A673 (cell line): ENCODE measurements around the gene FMN2. TPM values are rescaled to one million over a fixed set of nuclear protein-coding genes. Genes with fewer than 3 reads are reported as not detected.

Experiments
- BruUV-seq: library from RNA; stranded (reverse); fragments of 400-500 nt; replicated peaks from 2 replicates; lab custom pipeline; 2021; lab: Mats Ljungman, UMichigan
- CTCF ChIA-PET: fragments of 300-600 bp; sonication (Branson Sonifier 250); formaldehyde crosslinking; loops from one replicate; lab custom pipeline; 2022; ENCODE audit warnings: antibody characterized with exemption; lab: Charles Lee
- POLR2A ChIA-PET: fragments of 300-600 bp; sonication (Branson Sonifier 250); formaldehyde crosslinking; loops from one replicate; lab custom pipeline; 2022; ENCODE audit warnings: antibody characterized with exemption; ENCODE audit not compliant: low non-redundant PET; lab: Charles Lee
- DNase-seq: peaks from one replicate; pipeline ENCODE4 v3.0.0-alpha.2; 2015; ENCODE audit warnings: low spot score
- H3K27ac ChIP-seq: fragments of 200-600 bp; sonication (generic); 2 replicates; pipeline ENCODE4 v1.5.1; 2016; ENCODE audit warnings: mixed run types, low read depth, mild to moderate bottlenecking, mixed read lengths, antibody characterized with exemption, low read length; ENCODE audit not compliant: poor library complexity, severe bottlenecking
- H3K27me3 ChIP-seq: fragments of 200-600 bp; sonication (generic); replicated peaks from 2 replicates; pipeline ENCODE4 v1.6.1; 2017; ENCODE audit warnings: mixed run types, low read depth, mild to moderate bottlenecking, mixed read lengths, antibody characterized with exemption, low read length; ENCODE audit not compliant: insufficient read depth, poor library complexity
- H3K36me3 ChIP-seq: fragments of 200-600 bp; sonication (generic); 2 replicates; pipeline ENCODE4 v1.6.1; 2016; ENCODE audit warnings: mixed run types, mild to moderate bottlenecking, mixed read lengths, antibody characterized with exemption, low read length; ENCODE audit not compliant: insufficient read depth, poor library complexity, severe bottlenecking
- H3K4me1 ChIP-seq: fragments of 200-600 bp; sonication (generic); 2 replicates; pipeline ENCODE4 v1.6.1; 2017; ENCODE audit warnings: mixed run types, mild to moderate bottlenecking, mixed read lengths, antibody characterized with exemption, low read length; ENCODE audit not compliant: insufficient read depth, poor library complexity, severe bottlenecking
- H3K4me3 ChIP-seq: fragments of 200-600 bp; sonication (generic); 2 replicates; pipeline ENCODE4 v1.5.1; 2016; ENCODE audit warnings: low read depth, mixed run types, mild to moderate bottlenecking, mixed read lengths, low read length; ENCODE audit not compliant: poor library complexity, severe bottlenecking
- H3K9me3 ChIP-seq: fragments of 200-600 bp; sonication (generic); 2 replicates; pipeline ENCODE4 v1.6.1; 2016; ENCODE audit warnings: mixed run types, low read depth, mild to moderate bottlenecking, mixed read lengths, antibody characterized with exemption, low read length; ENCODE audit not compliant: poor library complexity, severe bottlenecking
- EZH2 ChIP-seq: fragments of 200-600 bp; sonication (generic); IDR thresholded peaks from 2 replicates; pipeline ENCODE4 v1.6.1; 2017; ENCODE audit warnings: borderline replicate concordance, low read depth, mild to moderate bottlenecking, mixed read lengths, antibody characterized with exemption, low read length; ENCODE audit not compliant: poor library complexity, severe bottlenecking
- intact Hi-C: fragments of 100-400 bp; cut with micrococcal nuclease; formaldehyde crosslinking; loops from one replicate; pipeline ENCODE4 v1.10.0; 2022; ENCODE audit not compliant: unreplicated experiment
- total RNA-seq: library from RNA; stranded (reverse); gene quantifications from 2 replicates; pipeline ENCODE4 v1.2.3, GENCODE V29; 2021
- TF ChIP-seq, protein P1 (sequence below): fragments of 300-800, 200-600 bp; sonication (generic); conservative IDR thresholded peaks from 2 replicates; pipeline ENCODE4 v1.5.1; 2017; ENCODE audit warnings: low read depth, mild to moderate bottlenecking, antibody characterized with exemption, low read length, moderate library complexity, mixed read lengths

FMN2 gene
- total RNA-seq, 1 experiment from 2014 or later = not detected

DNA sequence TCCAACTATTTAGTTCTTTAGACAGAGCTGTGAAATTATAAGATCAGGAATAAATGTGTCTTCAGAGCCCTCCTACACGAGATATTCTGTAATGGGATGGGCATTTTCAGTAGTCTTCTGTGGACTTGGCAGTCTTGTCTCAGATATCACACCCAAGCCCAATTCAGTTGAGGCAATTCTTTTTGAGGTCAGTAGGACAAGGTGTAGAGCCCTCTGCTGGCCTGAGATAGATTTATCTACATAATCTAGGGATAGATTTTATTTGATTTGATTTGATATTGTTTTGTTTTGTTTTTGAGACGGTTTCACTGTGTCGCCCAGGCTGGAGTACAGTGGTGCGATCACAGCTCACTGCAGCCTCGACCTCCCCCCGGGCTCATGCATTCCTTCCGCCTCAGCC is 77.5 kb downstream of the FMN2 start:
- TF ChIP-seq EZH2 = no peak
- TF ChIP-seq, protein P1, sequence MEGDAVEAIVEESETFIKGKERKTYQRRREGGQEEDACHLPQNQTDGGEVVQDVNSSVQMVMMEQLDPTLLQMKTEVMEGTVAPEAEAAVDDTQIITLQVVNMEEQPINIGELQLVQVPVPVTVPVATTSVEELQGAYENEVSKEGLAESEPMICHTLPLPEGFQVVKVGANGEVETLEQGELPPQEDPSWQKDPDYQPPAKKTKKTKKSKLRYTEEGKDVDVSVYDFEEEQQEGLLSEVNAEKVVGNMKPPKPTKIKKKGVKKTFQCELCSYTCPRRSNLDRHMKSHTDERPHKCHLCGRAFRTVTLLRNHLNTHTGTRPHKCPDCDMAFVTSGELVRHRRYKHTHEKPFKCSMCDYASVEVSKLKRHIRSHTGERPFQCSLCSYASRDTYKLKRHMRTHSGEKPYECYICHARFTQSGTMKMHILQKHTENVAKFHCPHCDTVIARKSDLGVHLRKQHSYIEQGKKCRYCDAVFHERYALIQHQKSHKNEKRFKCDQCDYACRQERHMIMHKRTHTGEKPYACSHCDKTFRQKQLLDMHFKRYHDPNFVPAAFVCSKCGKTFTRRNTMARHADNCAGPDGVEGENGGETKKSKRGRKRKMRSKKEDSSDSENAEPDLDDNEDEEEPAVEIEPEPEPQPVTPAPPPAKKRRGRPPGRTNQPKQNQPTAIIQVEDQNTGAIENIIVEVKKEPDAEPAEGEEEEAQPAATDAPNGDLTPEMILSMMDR = peak; percentile 26; the same call in 1 of the 2 replicates
- CTCF ChIA-PET = no interaction called here
- peak; percentile 1 for DNase-seq
- Histone ChIP-seq H3K4me3 (no peak overlapping the region), H3K9me3 (no peaks in the 10 kb centered on the region), H3K36me3 (no peaks in the 10 kb centered on the region), H3K27me3 (no peaks in the 10 kb centered on the region), H3K4me1 (no peaks in the 10 kb centered on the region), H3K27ac (no peak overlapping the region)
- intact Hi-C loops = loop anchor here (5.0 kb wide), 1 partner anchor 142 kb away; no protein-coding TSS in a partner anchor
- POLR2A ChIA-PET = no interaction called here
- no TSS peak for BruUV-seq

DNA sequence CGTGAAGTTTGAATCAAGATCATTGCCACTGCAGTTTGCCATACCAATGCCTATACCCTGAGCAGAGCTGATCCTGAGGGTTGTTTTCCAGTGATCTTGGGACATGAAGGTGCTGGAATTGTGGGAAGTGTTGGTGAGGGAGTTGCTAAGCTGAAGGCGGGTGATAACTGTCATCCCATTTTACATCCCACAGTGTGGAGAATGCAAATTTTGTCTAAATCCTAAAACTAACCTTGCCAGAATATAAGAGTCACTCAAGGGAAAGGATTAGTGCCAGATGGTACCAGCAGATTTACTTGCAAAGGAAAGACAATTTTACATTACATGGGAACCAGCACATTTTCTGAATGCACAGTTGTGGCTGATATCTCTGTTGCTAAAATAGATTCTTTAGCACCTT is 78.6 kb downstream of the FMN2 start:
- H3K4me3 ChIP-seq = no peak overlapping the region
- no peak overlapping the region for H3K27ac ChIP-seq
- ChIA-PET CTCF (no interaction called here), POLR2A (no interaction called here)
- BruUV-seq = no TSS peak
- H3K36me3 ChIP-seq = no peaks in the 10 kb centered on the region
- no peaks in the 10 kb centered on the region for H3K27me3 ChIP-seq
- intact Hi-C loops = no loop called here
- TF ChIP-seq, protein P1 = no peak
- TF ChIP-seq EZH2 = no peak
- no peak for DNase-seq
- no peaks in the 10 kb centered on the region for H3K9me3 ChIP-seq
- no peaks in the 10 kb centered on the region for H3K4me1 ChIP-seq

DNA sequence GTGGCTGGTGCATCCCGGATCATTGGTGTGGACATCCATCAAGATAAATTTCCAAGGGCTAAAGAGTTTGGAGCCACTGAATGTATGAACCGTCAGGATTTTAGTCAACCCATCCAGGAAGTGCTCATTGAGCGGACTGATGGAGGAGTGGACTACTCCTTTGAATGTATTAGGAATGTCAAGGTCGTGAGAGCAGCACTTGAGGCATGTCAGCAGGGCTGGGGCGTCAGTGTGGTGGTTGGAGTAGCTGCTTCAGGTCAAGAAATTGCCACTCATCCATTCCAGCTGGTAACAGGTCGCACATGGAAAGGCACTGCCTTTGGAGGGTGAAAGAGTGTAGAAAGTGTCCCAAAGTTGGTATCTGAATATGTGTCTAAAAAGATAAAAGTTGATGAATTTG is 79.1 kb downstream of the FMN2 start:
- CTCF ChIA-PET = no interaction called here
- H3K9me3 ChIP-seq = no peaks in the 10 kb centered on the region
- no peak for TF ChIP-seq EZH2
- TF ChIP-seq, protein P1 = no peak
- intact Hi-C loops = no loop called here
- POLR2A ChIA-PET = no interaction called here
- no peaks in the 10 kb centered on the region for H3K4me1 ChIP-seq
- H3K27ac ChIP-seq = no peak overlapping the region
- BruUV-seq = no TSS peak
- no peaks in the 10 kb centered on the region for H3K36me3 ChIP-seq
- H3K27me3 ChIP-seq = no peaks in the 10 kb centered on the region
- H3K4me3 ChIP-seq = no peak overlapping the region
- no peak for DNase-seq
